PC-3 (cell line): Measurements from ENCODE around the gene NUAK1.

Source experiments
- CTCF ChIP-seq: fragments of 300-600 bp; sonication (generic); conservative IDR thresholded peaks from 2 replicates; pipeline ENCODE4 v1.5.1; 2017; ENCODE audit warnings: antibody characterized with exemption, low read depth, mild to moderate bottlenecking, low read length
- EZH2phosphoT487 ChIP-seq: fragments of 300-600 bp; sonication (generic); IDR thresholded peaks from 2 replicates; pipeline ENCODE4 v1.6.1; 2018; ENCODE audit warnings: mild to moderate bottlenecking, antibody characterized with exemption, low read length, borderline replicate concordance

- no peak for TF ChIP-seq EZH2phosphoT487
- TF ChIP-seq CTCF: no peak
Observed at GRCh38 chr12:106139422-106140171, 843 bp upstream of the NUAK1 start.
